HEK293 (cell line): ENCODE measurements around the gene HSD17B3.

Experiments used
- CTCF ChIA-PET: fragments of 350-600 bp; formaldehyde crosslinking; extraction: SDS; loops from one replicate; lab custom pipeline; 2021; ENCODE audit warnings: antibody characterized with exemption; lab: Yijun Ruan, JAX
- POLR2A ChIA-PET: fragments of 300-600 bp; formaldehyde crosslinking; extraction: SDS; loops from one replicate; lab custom pipeline; 2020; ENCODE audit warnings: antibody characterized with exemption, inconsistent platforms; lab: Yijun Ruan, JAX
- H3K27ac ChIP-seq: fragments of 200-500 bp; sonication (Bioruptor generic); 2 replicates; pipeline ENCODE4 v1.5.1; 2014; ENCODE audit warnings: low read depth, low read length, control low read depth, inconsistent platforms; ENCODE audit errors: extremely low read depth
- H3K36me3 ChIP-seq, 2 experiments: fragments of 200-500 bp in 1 of 2; sonication (Bioruptor generic) in 1 of 2; 1 replicate in 1 of 2; 2 replicates in 1 of 2; pipeline ENCODE4 v1.5.1; 2014 to 2017; ENCODE audit warnings: inconsistent platforms in 2 of 2, low read length in 2 of 2; ENCODE audit not compliant: control insufficient read depth in 2 of 2, insufficient read depth in 1 of 2
- H3K4me1 ChIP-seq: fragments of 200-500 bp; sonication (Bioruptor generic); 2 replicates; pipeline ENCODE4 v1.5.1; 2014; ENCODE audit warnings: mild to moderate bottlenecking, low read length, inconsistent platforms; ENCODE audit not compliant: control insufficient read depth, insufficient read depth
- H3K4me3 ChIP-seq: 2 replicates; pipeline ENCODE4 v1.5.1; 2011; ENCODE audit warnings: low read depth, mild to moderate bottlenecking, control low read depth, low read length, moderate library complexity
- H3K9me3 ChIP-seq: fragments of 200-500 bp; sonication (Bioruptor generic); 2 replicates; pipeline ENCODE4 v1.5.1; 2014; ENCODE audit warnings: low read depth, low read length, inconsistent platforms; ENCODE audit not compliant: control insufficient read depth, insufficient read depth
- GLIS1 ChIP-seq: fragments of 450-650 bp; formaldehyde crosslinking; IDR thresholded peaks from 2 replicates; pipeline ENCODE4 v1.5.1; 2016; ENCODE audit warnings: missing biosample characterization, missing genetic modification characterization
- HOXA7 ChIP-seq: sonication (generic); formaldehyde crosslinking; IDR thresholded peaks from 2 replicates; pipeline ENCODE4 v1.8.1; 2022; ENCODE audit warnings: missing genetic modification reagents, borderline replicate concordance
- OVOL3 ChIP-seq: fragments of 450-650 bp; formaldehyde crosslinking; IDR thresholded peaks from 2 replicates; pipeline ENCODE4 v1.5.1; 2016; ENCODE audit warnings: missing biosample characterization, missing genetic modification characterization
- SCRT1 ChIP-seq: fragments of 450-650 bp; formaldehyde crosslinking; IDR thresholded peaks from 2 replicates; pipeline ENCODE4 v1.5.1; 2016; ENCODE audit warnings: missing biosample characterization, missing genetic modification characterization, borderline replicate concordance
- SP3 ChIP-seq: fragments of 450-650 bp; formaldehyde crosslinking; IDR thresholded peaks from 2 replicates; pipeline ENCODE4 v1.5.1; 2016; ENCODE audit warnings: missing biosample characterization, missing genetic modification characterization
- ZFP3 ChIP-seq: fragments of 450-650 bp; formaldehyde crosslinking; IDR thresholded peaks from 2 replicates; pipeline ENCODE4 v1.5.1; 2016; ENCODE audit warnings: low read depth, missing biosample characterization, missing genetic modification characterization
- ZNF416 ChIP-seq: fragments of 450-650 bp; formaldehyde crosslinking; IDR thresholded peaks from 2 replicates; pipeline ENCODE4 v1.5.1; 2016; ENCODE audit warnings: missing biosample characterization, missing genetic modification characterization
- ZNF48 ChIP-seq: fragments of 450-650 bp; formaldehyde crosslinking; IDR thresholded peaks from 2 replicates; pipeline ENCODE4 v1.5.1; 2016; ENCODE audit warnings: missing biosample characterization, missing genetic modification characterization
- ZNF658 ChIP-seq: fragments of 450-650 bp; formaldehyde crosslinking; IDR thresholded peaks from 2 replicates; pipeline ENCODE4; 2016; ENCODE audit warnings: missing biosample characterization, missing genetic modification characterization
- ZNF747 ChIP-seq: fragments of 450-650 bp; formaldehyde crosslinking; IDR thresholded peaks from 2 replicates; pipeline ENCODE4 v1.5.1; 2016; ENCODE audit warnings: missing biosample characterization, missing genetic modification characterization
- ZSCAN30 ChIP-seq: fragments of 450-650 bp; IDR thresholded peaks from 2 replicates; pipeline ENCODE4 v1.5.1; 2018; ENCODE audit warnings: missing biosample characterization, mild to moderate bottlenecking, missing genetic modification characterization, moderate library complexity
- TF ChIP-seq, protein P1 (sequence below): fragments of 450-650 bp; formaldehyde crosslinking; IDR thresholded peaks from 2 replicates; pipeline ENCODE4 v1.5.1; 2016; ENCODE audit warnings: missing biosample characterization, missing genetic modification characterization
- TF ChIP-seq, protein P2 (sequence below): fragments of 450-650 bp; formaldehyde crosslinking; IDR thresholded peaks from 2 replicates; pipeline ENCODE4 v1.5.1; 2016; ENCODE audit warnings: missing biosample characterization, missing genetic modification characterization
- TF ChIP-seq, protein P3 (sequence below): fragments of 450-650 bp; formaldehyde crosslinking; IDR thresholded peaks from 2 replicates; pipeline ENCODE4 v1.5.1; 2016; ENCODE audit warnings: missing biosample characterization, missing genetic modification characterization
- TF ChIP-seq, protein P4 (sequence below): fragments of 450-650 bp; formaldehyde crosslinking; IDR thresholded peaks from 2 replicates; pipeline ENCODE4 v1.5.1; 2016; ENCODE audit warnings: missing biosample characterization, missing genetic modification characterization

Gene HSD17B3

DNA sequence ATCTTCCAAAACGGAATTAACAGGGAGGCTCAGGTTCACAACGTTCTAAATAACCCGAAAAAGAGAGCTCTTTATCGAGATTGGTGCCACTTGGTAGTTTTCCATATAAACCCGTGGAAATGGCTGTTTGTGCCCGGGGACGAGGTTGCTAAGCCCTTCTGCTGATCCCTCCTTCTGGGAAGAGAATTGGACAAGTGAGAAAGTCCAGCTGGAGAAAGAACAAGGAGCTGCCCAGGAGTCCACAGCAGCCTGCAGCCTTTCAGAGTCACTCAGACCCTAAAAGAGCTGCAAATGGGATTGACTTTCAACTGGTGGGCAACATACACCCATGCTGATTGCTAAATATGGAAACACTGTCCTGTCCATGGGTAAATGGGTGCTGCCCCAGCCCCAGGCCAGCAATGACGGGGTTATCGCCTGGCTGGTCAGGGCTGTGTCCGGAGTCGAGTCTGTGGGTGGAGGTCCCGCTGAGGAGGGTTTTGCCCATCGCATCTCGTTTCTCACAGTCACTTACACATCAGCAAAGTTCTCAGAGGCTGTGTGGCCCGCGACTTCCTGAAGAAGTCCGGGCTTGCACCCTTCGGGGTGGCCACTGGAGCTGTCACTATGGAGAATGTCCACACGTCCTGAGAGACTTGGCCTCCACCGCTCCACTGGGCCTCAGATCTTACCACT is 40.7 kb upstream of the HSD17B3 start (continued):
- TF ChIP-seq, protein P1, sequence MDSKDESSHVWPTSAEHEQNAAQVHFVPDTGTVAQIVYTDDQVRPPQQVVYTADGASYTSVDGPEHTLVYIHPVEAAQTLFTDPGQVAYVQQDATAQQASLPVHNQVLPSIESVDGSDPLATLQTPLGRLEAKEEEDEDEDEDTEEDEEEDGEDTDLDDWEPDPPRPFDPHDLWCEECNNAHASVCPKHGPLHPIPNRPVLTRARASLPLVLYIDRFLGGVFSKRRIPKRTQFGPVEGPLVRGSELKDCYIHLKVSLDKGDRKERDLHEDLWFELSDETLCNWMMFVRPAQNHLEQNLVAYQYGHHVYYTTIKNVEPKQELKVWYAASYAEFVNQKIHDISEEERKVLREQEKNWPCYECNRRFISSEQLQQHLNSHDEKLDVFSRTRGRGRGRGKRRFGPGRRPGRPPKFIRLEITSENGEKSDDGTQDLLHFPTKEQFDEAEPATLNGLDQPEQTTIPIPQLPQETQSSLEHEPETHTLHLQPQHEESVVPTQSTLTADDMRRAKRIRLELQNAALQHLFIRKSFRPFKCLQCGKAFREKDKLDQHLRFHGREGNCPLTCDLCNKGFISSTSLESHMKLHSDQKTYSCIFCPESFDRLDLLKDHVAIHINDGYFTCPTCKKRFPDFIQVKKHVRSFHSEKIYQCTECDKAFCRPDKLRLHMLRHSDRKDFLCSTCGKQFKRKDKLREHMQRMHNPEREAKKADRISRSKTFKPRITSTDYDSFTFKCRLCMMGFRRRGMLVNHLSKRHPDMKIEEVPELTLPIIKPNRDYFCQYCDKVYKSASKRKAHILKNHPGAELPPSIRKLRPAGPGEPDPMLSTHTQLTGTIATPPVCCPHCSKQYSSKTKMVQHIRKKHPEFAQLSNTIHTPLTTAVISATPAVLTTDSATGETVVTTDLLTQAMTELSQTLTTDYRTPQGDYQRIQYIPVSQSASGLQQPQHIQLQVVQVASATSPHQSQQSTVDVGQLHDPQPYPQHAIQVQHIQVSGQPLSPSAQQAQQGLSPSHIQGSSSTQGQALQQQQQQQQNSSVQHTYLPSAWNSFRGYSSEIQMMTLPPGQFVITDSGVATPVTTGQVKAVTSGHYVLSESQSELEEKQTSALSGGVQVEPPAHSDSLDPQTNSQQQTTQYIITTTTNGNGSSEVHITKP (tag by site-specific recombination), result no peak
- TF ChIP-seq GLIS1 (no peak), SP3 (tag by site-specific recombination) (no peak), ZNF48 (no peak), ZNF658 (no peak)

DNA sequence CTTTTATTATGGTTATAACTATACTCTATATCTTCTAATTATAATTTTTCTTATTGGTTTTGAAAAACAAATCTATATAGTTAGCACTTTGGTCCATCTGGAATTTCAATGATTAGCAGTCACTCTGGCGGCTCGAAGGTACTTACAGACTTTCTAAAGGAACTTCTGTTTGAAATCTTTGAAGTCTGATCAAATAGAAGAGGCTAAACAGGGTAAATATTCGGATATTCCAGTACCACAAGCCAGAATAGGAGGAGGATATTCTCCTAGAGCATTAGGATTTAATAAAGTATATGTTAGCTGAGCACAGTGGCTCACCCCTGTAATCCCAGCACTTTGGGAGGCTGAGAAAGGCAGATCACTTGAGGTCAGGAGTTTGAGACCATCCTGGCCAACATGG is 38.7 kb upstream of the HSD17B3 start:
- peaks cover 4% of the 10 kb centered on the region; the same call in 1 of the 2 replicates for H3K4me1 ChIP-seq
- no peaks in the 10 kb centered on the region for H3K36me3 ChIP-seq
- no peak overlapping the region for H3K27ac ChIP-seq
- POLR2A ChIA-PET, result no interaction called here
- TF ChIP-seq HOXA7 (CRISPR knock-in tag) (no peak), ZFP3 (tag by site-specific recombination) (no peak), ZNF416 (tag by site-specific recombination) (no peak), SCRT1 (tag by site-specific recombination) (no peak), ZSCAN30 (tag by site-specific recombination) (no peak), ZNF747 (tag by site-specific recombination) (no peak), OVOL3 (tag by site-specific recombination) (no peak)
- TF ChIP-seq, protein P2, sequence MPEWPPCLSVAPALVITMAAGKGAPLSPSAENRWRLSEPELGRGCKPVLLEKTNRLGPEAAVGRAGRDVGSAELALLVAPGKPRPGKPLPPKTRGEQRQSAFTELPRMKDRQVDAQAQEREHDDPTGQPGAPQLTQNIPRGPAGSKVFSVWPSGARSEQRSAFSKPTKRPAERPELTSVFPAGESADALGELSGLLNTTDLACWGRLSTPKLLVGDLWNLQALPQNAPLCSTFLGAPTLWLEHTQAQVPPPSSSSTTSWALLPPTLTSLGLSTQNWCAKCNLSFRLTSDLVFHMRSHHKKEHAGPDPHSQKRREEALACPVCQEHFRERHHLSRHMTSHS, result no peak
- TF ChIP-seq, protein P3, sequence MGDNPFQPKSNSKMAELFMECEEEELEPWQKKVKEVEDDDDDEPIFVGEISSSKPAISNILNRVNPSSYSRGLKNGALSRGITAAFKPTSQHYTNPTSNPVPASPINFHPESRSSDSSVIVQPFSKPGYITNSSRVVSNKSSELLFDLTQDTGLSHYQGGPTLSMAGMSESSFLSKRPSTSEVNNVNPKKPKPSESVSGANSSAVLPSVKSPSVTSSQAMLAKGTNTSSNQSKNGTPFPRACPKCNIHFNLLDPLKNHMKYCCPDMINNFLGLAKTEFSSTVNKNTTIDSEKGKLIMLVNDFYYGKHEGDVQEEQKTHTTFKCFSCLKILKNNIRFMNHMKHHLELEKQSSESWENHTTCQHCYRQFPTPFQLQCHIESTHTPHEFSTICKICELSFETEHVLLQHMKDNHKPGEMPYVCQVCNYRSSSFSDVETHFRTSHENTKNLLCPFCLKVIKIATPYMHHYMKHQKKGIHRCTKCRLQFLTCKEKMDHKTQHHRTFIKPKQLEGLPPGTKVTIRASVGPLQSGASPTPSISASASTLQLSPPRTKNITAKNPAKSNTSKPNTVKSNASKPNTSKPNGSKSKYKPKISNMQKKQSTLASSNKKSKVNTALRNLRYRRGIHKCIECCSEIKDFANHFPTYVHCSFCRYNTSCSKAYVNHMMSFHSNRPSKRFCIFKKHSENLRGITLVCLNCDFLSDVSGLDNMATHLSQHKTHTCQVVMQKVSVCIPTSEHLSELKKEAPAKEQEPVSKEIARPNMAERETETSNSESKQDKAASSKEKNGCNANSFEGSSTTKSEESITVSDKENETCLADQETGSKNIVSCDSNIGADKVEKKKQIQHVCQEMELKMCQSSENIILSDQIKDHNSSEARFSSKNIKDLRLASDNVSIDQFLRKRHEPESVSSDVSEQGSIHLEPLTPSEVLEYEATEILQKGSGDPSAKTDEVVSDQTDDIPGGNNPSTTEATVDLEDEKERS (tag by site-specific recombination), result no peak
- TF ChIP-seq, protein P4, sequence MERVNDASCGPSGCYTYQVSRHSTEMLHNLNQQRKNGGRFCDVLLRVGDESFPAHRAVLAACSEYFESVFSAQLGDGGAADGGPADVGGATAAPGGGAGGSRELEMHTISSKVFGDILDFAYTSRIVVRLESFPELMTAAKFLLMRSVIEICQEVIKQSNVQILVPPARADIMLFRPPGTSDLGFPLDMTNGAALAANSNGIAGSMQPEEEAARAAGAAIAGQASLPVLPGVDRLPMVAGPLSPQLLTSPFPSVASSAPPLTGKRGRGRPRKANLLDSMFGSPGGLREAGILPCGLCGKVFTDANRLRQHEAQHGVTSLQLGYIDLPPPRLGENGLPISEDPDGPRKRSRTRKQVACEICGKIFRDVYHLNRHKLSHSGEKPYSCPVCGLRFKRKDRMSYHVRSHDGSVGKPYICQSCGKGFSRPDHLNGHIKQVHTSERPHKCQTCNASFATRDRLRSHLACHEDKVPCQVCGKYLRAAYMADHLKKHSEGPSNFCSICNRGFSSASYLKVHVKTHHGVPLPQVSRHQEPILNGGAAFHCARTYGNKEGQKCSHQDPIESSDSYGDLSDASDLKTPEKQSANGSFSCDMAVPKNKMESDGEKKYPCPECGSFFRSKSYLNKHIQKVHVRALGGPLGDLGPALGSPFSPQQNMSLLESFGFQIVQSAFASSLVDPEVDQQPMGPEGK (tag by site-specific recombination), result no peak
- no peak overlapping the region for H3K4me3 ChIP-seq
- CTCF ChIA-PET, result interaction anchor here (0.7 kb wide), 1 partner anchor 23 kb away, joined by 4 read pairs; no protein-coding TSS in a partner anchor
- no peaks in the 10 kb centered on the region for H3K9me3 ChIP-seq
